CD4-positive, alpha-beta memory T cell (primary cell): ENCODE data around the gene MYLK. TPM values are rescaled to one million over a fixed set of nuclear protein-coding genes. Genes with fewer than 3 reads are reported as not detected.

Experiments used
- CTCF ChIA-PET: fragments of 350-600 bp; sonication (Branson Sonifier 250); formaldehyde crosslinking; loops from one replicate; lab custom pipeline; 2021; ENCODE audit warnings: inconsistent platforms; ENCODE audit not compliant: partially characterized antibody; lab: Charles Lee
- POLR2A ChIA-PET: fragments of 350-600 bp; sonication (Branson Sonifier 250); formaldehyde crosslinking; loops from one replicate; lab custom pipeline; 2021; ENCODE audit not compliant: partially characterized antibody; lab: Charles Lee
- DNase-seq, 5 donors: peaks; one replicate each; pipeline versions ENCODE4 v3.0.0 to v3.0.0-alpha.2; 2020 to 2022; ENCODE audit warnings: mixed read lengths in 1 of 5
- H3K27ac ChIP-seq: one replicate; pipeline ENCODE4 v1.7.0; 2013; ENCODE audit warnings: low read depth, low read length
- H3K27me3 ChIP-seq: 2 replicates; pipeline ENCODE4 v1.7.0; 2013; ENCODE audit warnings: mild to moderate bottlenecking, low read length, moderate library complexity; ENCODE audit not compliant: insufficient read depth
- H3K36me3 ChIP-seq: 2 replicates; pipeline ENCODE4 v1.7.0; 2013; ENCODE audit warnings: mild to moderate bottlenecking, low read length, moderate library complexity; ENCODE audit not compliant: insufficient read depth
- H3K4me1 ChIP-seq: 2 replicates; pipeline ENCODE4 v1.7.0; 2013; ENCODE audit warnings: mild to moderate bottlenecking, low read length, moderate library complexity; ENCODE audit not compliant: insufficient read depth
- H3K4me3 ChIP-seq, 2 donors: one replicate each; pipeline ENCODE4 v1.7.0; 2013; ENCODE audit warnings: low read length in 2 of 2, mild to moderate bottlenecking in 1 of 2
- H3K9me3 ChIP-seq, 2 donors: one replicate each; pipeline ENCODE4 v1.7.0; 2013; ENCODE audit warnings: low read length in 2 of 2, control low read depth in 1 of 2; ENCODE audit not compliant: control insufficient read depth in 1 of 2
- H3K27ac Mint-ChIP-seq, 7 donors: one replicate each; pipeline ENCODE4 v1.8.0; 2020 to 2021; ENCODE audit warnings: mixed read lengths in 7 of 7, mild to moderate bottlenecking in 6 of 7, inconsistent platforms in 3 of 7, moderate library complexity in 3 of 7
- H3K27me3 Mint-ChIP-seq, 2 donors: one replicate each; pipeline ENCODE4 v1.8.0; 2020 to 2021; ENCODE audit warnings: mixed read lengths in 2 of 2
- H3K36me3 Mint-ChIP-seq, 2 donors: one replicate each; pipeline ENCODE4 v1.8.0; 2020 to 2021; ENCODE audit warnings: mixed read lengths in 2 of 2, inconsistent platforms in 1 of 2, mild to moderate bottlenecking in 1 of 2
- H3K4me1 Mint-ChIP-seq, 4 donors: one replicate each; pipeline ENCODE4 v1.8.0; 2020 to 2021; ENCODE audit warnings: mixed read lengths in 4 of 4, mild to moderate bottlenecking in 1 of 4
- H3K4me3 Mint-ChIP-seq, 8 donors: one replicate each; pipeline ENCODE4 v1.8.0; 2020 to 2021; ENCODE audit warnings: mixed read lengths in 8 of 8, mild to moderate bottlenecking in 7 of 8, moderate library complexity in 6 of 8, inconsistent platforms in 3 of 8
- H3K9me3 Mint-ChIP-seq, 8 donors: one replicate each; pipeline ENCODE4 v1.8.0; 2020 to 2021; ENCODE audit warnings: mixed read lengths in 8 of 8, mild to moderate bottlenecking in 5 of 8, inconsistent platforms in 3 of 8, moderate library complexity in 1 of 8
- intact Hi-C: fragments of 100-400 bp; cut with micrococcal nuclease; formaldehyde crosslinking; loops from one replicate; pipeline ENCODE4 v1.15.1; 2023
- polyA plus RNA-seq, 2 donors: library from polyadenylated mRNA; unstranded; fragments of 300-500 nt; fragmentation: Illumina TruSeq; gene quantifications; one replicate each; pipeline ENCODE4 v1.2.3, GENCODE V29; 2021
- total RNA-seq, 2 experiments: library from RNA; stranded (reverse); gene quantifications; one replicate each; pipeline ENCODE4 v1.2.3, GENCODE V29; 2021

The MYLK gene
- total and polyA plus RNA-seq, 4 experiments from 2014 or later: 0.18 TPM; not detected in 3

- Histone ChIP-seq H3K4me3 (no peak overlapping the region), H3K36me3 (no peaks in the 10 kb centered on the region), H3K9me3 (no peaks in the 10 kb centered on the region), H3K27me3 (no peaks in the 10 kb centered on the region), H3K4me1 (no peaks in the 10 kb centered on the region), H3K27ac (no peak overlapping the region)
- DNase-seq: no peak
- no peaks in the 10 kb centered on the region for H3K9me3 Mint-ChIP-seq
- H3K36me3 Mint-ChIP-seq: no peaks in the 10 kb centered on the region
- ChIA-PET POLR2A (no interaction called here), CTCF (no interaction called here)
- intact Hi-C loops: no loop called here
- H3K4me1 Mint-ChIP-seq: no peaks in the 10 kb centered on the region
- H3K27ac Mint-ChIP-seq: no peak overlapping the region
- H3K4me3 Mint-ChIP-seq: no peak overlapping the region
- peaks cover 3 to 7% of the 10 kb centered on the region in 2 donors for H3K27me3 Mint-ChIP-seq
Measured at GRCh38 chr3:123750659-123751420, 133.3 kb downstream of the MYLK start.

GRCh38 chr3:123750209-123750608, 133.9 kb downstream of the MYLK start:
- no peaks in the 10 kb centered on the region for H3K27me3 ChIP-seq
- Mint-ChIP-seq H3K4me3 (no peak overlapping the region), H3K27me3 (peaks cover 3 to 7% of the 10 kb centered on the region in 2 donors), H3K4me1 (no peaks in the 10 kb centered on the region), H3K36me3 (no peaks in the 10 kb centered on the region), H3K27ac (no peak overlapping the region), H3K9me3 (no peaks in the 10 kb centered on the region)
- H3K4me1 ChIP-seq: no peaks in the 10 kb centered on the region
- intact Hi-C loops: no loop called here
- no peak overlapping the region for H3K4me3 ChIP-seq
- no peak for DNase-seq
- ChIA-PET CTCF (no interaction called here), POLR2A (no interaction called here)
- H3K27ac ChIP-seq: no peak overlapping the region
- no peaks in the 10 kb centered on the region for H3K36me3 ChIP-seq
- no peaks in the 10 kb centered on the region for H3K9me3 ChIP-seq

GRCh38 chr3:123749711-123750110, 134.4 kb downstream of the MYLK start:
- ChIA-PET CTCF (no interaction called here), POLR2A (no interaction called here)
- intact Hi-C loops: no loop called here
- no peaks in the 10 kb centered on the region for H3K9me3 Mint-ChIP-seq
- H3K4me3 Mint-ChIP-seq: no peak overlapping the region
- peaks cover 3 to 7% of the 10 kb centered on the region in 2 donors for H3K27me3 Mint-ChIP-seq
- no peaks in the 10 kb centered on the region for H3K36me3 Mint-ChIP-seq
- no peak for DNase-seq
- no peak overlapping the region for H3K4me3 ChIP-seq
- no peaks in the 10 kb centered on the region for H3K36me3 ChIP-seq
- no peak overlapping the region for H3K27ac ChIP-seq
- no peaks in the 10 kb centered on the region for H3K4me1 Mint-ChIP-seq
- no peaks in the 10 kb centered on the region for H3K27me3 ChIP-seq
- no peak overlapping the region for H3K27ac Mint-ChIP-seq
- H3K4me1 ChIP-seq: no peaks in the 10 kb centered on the region
- no peaks in the 10 kb centered on the region for H3K9me3 ChIP-seq

GRCh38 chr3:123745184-123745855, 138.8 kb downstream of the MYLK start:
- Mint-ChIP-seq H3K27me3 (peaks cover 7 to 8% of the 10 kb centered on the region in 2 donors), H3K9me3 (no peaks in the 10 kb centered on the region), H3K4me1 (no peaks in the 10 kb centered on the region), H3K27ac (no peak overlapping the region), H3K4me3 (no peak overlapping the region), H3K36me3 (no peaks in the 10 kb centered on the region)
- Histone ChIP-seq H3K27me3 (no peaks in the 10 kb centered on the region), H3K36me3 (no peaks in the 10 kb centered on the region), H3K9me3 (no peaks in the 10 kb centered on the region), H3K27ac (no peak overlapping the region), H3K4me1 (no peaks in the 10 kb centered on the region), H3K4me3 (no peak overlapping the region)
- CTCF ChIA-PET: interaction anchor here (1.0 kb wide), 1 partner anchor 23 kb away, joined by 4 read pairs; no protein-coding TSS in a partner anchor
- DNase-seq: no peak
- intact Hi-C loops: no loop called here
- POLR2A ChIA-PET: no interaction called here

GRCh38 chr3:123744064-123744463, 140.1 kb downstream of the MYLK start:
- CTCF ChIA-PET: interaction anchor here (1.9 kb wide), 1 partner anchor 20 kb away, joined by 7 read pairs; no protein-coding TSS in a partner anchor
- no peaks in the 10 kb centered on the region for H3K27me3 ChIP-seq
- no peak overlapping the region for H3K27ac Mint-ChIP-seq
- H3K36me3 Mint-ChIP-seq: no peaks in the 10 kb centered on the region
- no peak overlapping the region for H3K4me3 Mint-ChIP-seq
- no peaks in the 10 kb centered on the region for H3K9me3 Mint-ChIP-seq
- intact Hi-C loops: no loop called here
- H3K27me3 Mint-ChIP-seq: peaks cover 6% of the 10 kb centered on the region in 2 donors
- no peak for DNase-seq
- POLR2A ChIA-PET: no interaction called here
- H3K4me3 ChIP-seq: no peak overlapping the region
- no peaks in the 10 kb centered on the region for H3K36me3 ChIP-seq
- H3K4me1 Mint-ChIP-seq: no peaks in the 10 kb centered on the region
- H3K4me1 ChIP-seq: no peaks in the 10 kb centered on the region
- no peak overlapping the region for H3K27ac ChIP-seq
- no peaks in the 10 kb centered on the region for H3K9me3 ChIP-seq

- intact Hi-C loops: no loop called here
- no peaks in the 10 kb centered on the region for H3K9me3 Mint-ChIP-seq
- Histone ChIP-seq H3K4me3 (no peak overlapping the region), H3K27ac (no peak overlapping the region), H3K36me3 (no peaks in the 10 kb centered on the region), H3K9me3 (no peaks in the 10 kb centered on the region), H3K4me1 (no peaks in the 10 kb centered on the region), H3K27me3 (no peaks in the 10 kb centered on the region)
- H3K27me3 Mint-ChIP-seq: peaks cover 6 to 11% of the 10 kb centered on the region in 2 donors
- no peaks in the 10 kb centered on the region for H3K4me1 Mint-ChIP-seq
- H3K27ac Mint-ChIP-seq: no peak overlapping the region
- POLR2A ChIA-PET: no interaction called here
- no peak overlapping the region for H3K4me3 Mint-ChIP-seq
- DNase-seq: no peak
- H3K36me3 Mint-ChIP-seq: no peaks in the 10 kb centered on the region
- CTCF ChIA-PET: interaction anchor here (1.9 kb wide), 1 partner anchor 19 kb away, joined by 7 read pairs; no protein-coding TSS in a partner anchor
Measured at GRCh38 chr3:123743121-123743520, 141.0 kb downstream of the MYLK start.

- H3K9me3 ChIP-seq: no peaks in the 10 kb centered on the region
- H3K36me3 ChIP-seq: no peaks in the 10 kb centered on the region
- Mint-ChIP-seq H3K4me1 (no peaks in the 10 kb centered on the region), H3K27ac (no peak overlapping the region), H3K9me3 (no peaks in the 10 kb centered on the region), H3K27me3 (peaks cover 5 to 12% of the 10 kb centered on the region in 2 donors), H3K4me3 (no peak overlapping the region), H3K36me3 (no peaks in the 10 kb centered on the region)
- H3K4me3 ChIP-seq: no peak overlapping the region
- ChIA-PET CTCF (interaction anchor here (1.5 kb wide), 1 partner anchor 18 kb away, joined by 8 read pairs; no protein-coding TSS in a partner anchor), POLR2A (no interaction called here)
- H3K27me3 ChIP-seq: no peaks in the 10 kb centered on the region
- no peaks in the 10 kb centered on the region for H3K4me1 ChIP-seq
- H3K27ac ChIP-seq: no peak overlapping the region
- DNase-seq: no peak
- intact Hi-C loops: no loop called here
Measured at GRCh38 chr3:123741041-123741511, 143.1 kb downstream of the MYLK start.
